ENCODE results near the gene C2orf68.

DNA sequence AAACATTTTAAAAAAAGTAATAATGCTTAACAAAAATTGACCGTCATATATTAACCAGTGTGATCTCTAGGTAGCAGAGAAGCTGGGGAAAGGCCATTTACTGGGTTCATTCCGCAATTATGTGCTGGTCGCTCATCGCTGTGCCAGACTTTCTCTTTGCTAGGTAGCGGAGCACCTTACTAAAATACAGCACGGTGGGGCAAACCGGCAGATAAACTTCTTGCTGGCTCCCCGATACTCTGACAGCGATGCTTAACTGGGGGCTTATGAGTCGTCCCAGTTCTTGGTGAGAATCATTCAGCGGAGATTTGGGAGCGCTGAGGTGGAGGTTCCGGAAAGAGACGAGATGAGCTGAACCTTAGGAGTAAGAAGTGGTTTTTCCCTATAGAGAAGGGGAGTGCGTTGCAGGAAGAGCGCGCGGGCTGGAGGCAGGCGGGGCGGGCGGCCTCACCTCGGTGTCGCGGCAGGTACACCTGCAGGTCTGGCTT is 605 bp downstream of the C2orf68 start:
- TF ChIP-seq, protein P1, sequence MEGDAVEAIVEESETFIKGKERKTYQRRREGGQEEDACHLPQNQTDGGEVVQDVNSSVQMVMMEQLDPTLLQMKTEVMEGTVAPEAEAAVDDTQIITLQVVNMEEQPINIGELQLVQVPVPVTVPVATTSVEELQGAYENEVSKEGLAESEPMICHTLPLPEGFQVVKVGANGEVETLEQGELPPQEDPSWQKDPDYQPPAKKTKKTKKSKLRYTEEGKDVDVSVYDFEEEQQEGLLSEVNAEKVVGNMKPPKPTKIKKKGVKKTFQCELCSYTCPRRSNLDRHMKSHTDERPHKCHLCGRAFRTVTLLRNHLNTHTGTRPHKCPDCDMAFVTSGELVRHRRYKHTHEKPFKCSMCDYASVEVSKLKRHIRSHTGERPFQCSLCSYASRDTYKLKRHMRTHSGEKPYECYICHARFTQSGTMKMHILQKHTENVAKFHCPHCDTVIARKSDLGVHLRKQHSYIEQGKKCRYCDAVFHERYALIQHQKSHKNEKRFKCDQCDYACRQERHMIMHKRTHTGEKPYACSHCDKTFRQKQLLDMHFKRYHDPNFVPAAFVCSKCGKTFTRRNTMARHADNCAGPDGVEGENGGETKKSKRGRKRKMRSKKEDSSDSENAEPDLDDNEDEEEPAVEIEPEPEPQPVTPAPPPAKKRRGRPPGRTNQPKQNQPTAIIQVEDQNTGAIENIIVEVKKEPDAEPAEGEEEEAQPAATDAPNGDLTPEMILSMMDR (IDR thresholded peaks at IDR 0.05; ENCODE audit: low read depth, low read length, poor library complexity, severe bottlenecking), result no peak
- TF ChIP-seq EZH2phosphoT487 (IDR thresholded peaks at IDR 0.05; ENCODE audit: borderline replicate concordance, low read length), result no peak

All from DOHH2 (cell line).